Central memory CD8-positive, alpha-beta T cell (primary cell): Measurements from ENCODE around the gene CD2AP.

ENCODE experiments used
- ATAC-seq: fragments of 150-1000 bp; cut with Tn5 transposase; replicated peaks from 2 replicates; pipeline ENCODE4 v1.10.0; 2022; ENCODE audit warnings: mild to moderate bottlenecking, moderate FRiP score, moderate number of reproducible peaks; ENCODE audit not compliant: poor library complexity, severe bottlenecking; ENCODE audit errors: extremely low read depth
- DNase-seq, 2 donors: peaks; one replicate each; pipeline ENCODE4 v3.0.0; 2021; ENCODE audit warnings: low spot score in 2 of 2
- H3K27ac Mint-ChIP-seq: one replicate; pipeline ENCODE4 v1.8.0; 2022; ENCODE audit warnings: low read depth, mild to moderate bottlenecking, moderate library complexity, mixed read lengths
- H3K27me3 Mint-ChIP-seq: one replicate; pipeline ENCODE4 v1.8.0; 2022; ENCODE audit warnings: mixed read lengths
- H3K36me3 Mint-ChIP-seq: one replicate; pipeline ENCODE4 v1.8.0; 2022; ENCODE audit warnings: mild to moderate bottlenecking, moderate library complexity, mixed read lengths; ENCODE audit not compliant: insufficient read depth
- H3K4me1 Mint-ChIP-seq: one replicate; pipeline ENCODE4 v1.8.0; 2022; ENCODE audit warnings: mixed read lengths
- H3K4me3 Mint-ChIP-seq: one replicate; pipeline ENCODE4 v1.8.0; 2022; ENCODE audit warnings: mild to moderate bottlenecking, moderate library complexity, mixed read lengths
- H3K9me3 Mint-ChIP-seq: one replicate; pipeline ENCODE4 v1.8.0; 2022; ENCODE audit warnings: mixed read lengths

Gene CD2AP

GRCh38 chr6:47446669-47447330 lies 30.8 kb upstream of the CD2AP start:
- Mint-ChIP-seq H3K36me3 (no peaks in the 10 kb centered on the region), H3K9me3 (no peaks in the 10 kb centered on the region), H3K27ac (no peak overlapping the region), H3K4me3 (no peak overlapping the region), H3K27me3 (no peaks in the 10 kb centered on the region), H3K4me1 (peaks cover 4% of the 10 kb centered on the region)
- DNase-seq (no peak), ATAC-seq (no peak)

- Mint-ChIP-seq H3K36me3 (no peaks in the 10 kb centered on the region), H3K4me1 (peaks cover 4% of the 10 kb centered on the region), H3K27me3 (no peaks in the 10 kb centered on the region), H3K27ac (no peak overlapping the region), H3K9me3 (no peaks in the 10 kb centered on the region), H3K4me3 (no peak overlapping the region)
- ATAC-seq = no peak
- DNase-seq = no peak
Observed at GRCh38 chr6:47447722-47448121, 29.9 kb upstream of the CD2AP start.

GRCh38 chr6:47451162-47451561 lies 26.4 kb upstream of the CD2AP start:
- H3K27me3 Mint-ChIP-seq = no peaks in the 10 kb centered on the region
- H3K27ac Mint-ChIP-seq = no peak overlapping the region
- H3K4me3 Mint-ChIP-seq = no peak overlapping the region
- DNase-seq (no peak), ATAC-seq (no peak)
- no peaks in the 10 kb centered on the region for H3K9me3 Mint-ChIP-seq
- peaks cover 4% of the 10 kb centered on the region for H3K4me1 Mint-ChIP-seq
- H3K36me3 Mint-ChIP-seq = no peaks in the 10 kb centered on the region

- Mint-ChIP-seq H3K27ac (no peak overlapping the region), H3K4me3 (no peak overlapping the region), H3K36me3 (no peaks in the 10 kb centered on the region), H3K4me1 (no peaks in the 10 kb centered on the region), H3K27me3 (no peaks in the 10 kb centered on the region), H3K9me3 (no peaks in the 10 kb centered on the region)
- no peak for DNase-seq
- no peak for ATAC-seq
Observed at GRCh38 chr6:47452899-47453298, 24.7 kb upstream of the CD2AP start.

- Mint-ChIP-seq H3K4me3 (no peak overlapping the region), H3K27me3 (no peaks in the 10 kb centered on the region), H3K9me3 (no peaks in the 10 kb centered on the region), H3K36me3 (no peaks in the 10 kb centered on the region), H3K27ac (no peak overlapping the region), H3K4me1 (no peaks in the 10 kb centered on the region)
- DNase-seq = no peak
- ATAC-seq = no peak
Observed at GRCh38 chr6:47453372-47453936, 24.1 kb upstream of the CD2AP start.

GRCh38 chr6:47454713-47455396 lies 22.7 kb upstream of the CD2AP start:
- no peaks in the 10 kb centered on the region for H3K36me3 Mint-ChIP-seq
- H3K4me1 Mint-ChIP-seq = no peaks in the 10 kb centered on the region
- H3K4me3 Mint-ChIP-seq = no peak overlapping the region
- H3K27ac Mint-ChIP-seq = no peak overlapping the region
- DNase-seq = no peak
- H3K27me3 Mint-ChIP-seq = no peaks in the 10 kb centered on the region
- no peak for ATAC-seq
- H3K9me3 Mint-ChIP-seq = no peaks in the 10 kb centered on the region

- DNase-seq (no peak), ATAC-seq (no peak)
- H3K9me3 Mint-ChIP-seq = no peaks in the 10 kb centered on the region
- H3K27ac Mint-ChIP-seq = no peak overlapping the region
- H3K36me3 Mint-ChIP-seq = no peaks in the 10 kb centered on the region
- no peak overlapping the region for H3K4me3 Mint-ChIP-seq
- H3K4me1 Mint-ChIP-seq = no peaks in the 10 kb centered on the region
- peaks cover 8% of the 10 kb centered on the region for H3K27me3 Mint-ChIP-seq
Observed at GRCh38 chr6:47455533-47456209, 21.9 kb upstream of the CD2AP start.

- Mint-ChIP-seq H3K4me1 (no peaks in the 10 kb centered on the region), H3K27me3 (peaks cover 17% of the 10 kb centered on the region), H3K9me3 (no peaks in the 10 kb centered on the region), H3K36me3 (no peaks in the 10 kb centered on the region), H3K27ac (no peak overlapping the region), H3K4me3 (no peak overlapping the region)
- ATAC-seq (no peak), DNase-seq (no peak)
Observed at GRCh38 chr6:47456536-47456975, 21.0 kb upstream of the CD2AP start.

GRCh38 chr6:47457370-47457769 lies 20.2 kb upstream of the CD2AP start:
- ATAC-seq (no peak), DNase-seq (no peak)
- Mint-ChIP-seq H3K27me3 (peaks cover 25% of the 10 kb centered on the region), H3K9me3 (no peaks in the 10 kb centered on the region), H3K27ac (no peak overlapping the region), H3K4me3 (no peak overlapping the region), H3K4me1 (no peaks in the 10 kb centered on the region), H3K36me3 (no peaks in the 10 kb centered on the region)

- Mint-ChIP-seq H3K36me3 (no peaks in the 10 kb centered on the region), H3K4me3 (no peak overlapping the region), H3K27me3 (peaks cover 47% of the 10 kb centered on the region), H3K9me3 (no peaks in the 10 kb centered on the region), H3K4me1 (no peaks in the 10 kb centered on the region), H3K27ac (no peak overlapping the region)
- ATAC-seq (no peak), DNase-seq (no peak)
Observed at GRCh38 chr6:47464052-47464451, 13.5 kb upstream of the CD2AP start.

- no peaks in the 10 kb centered on the region for H3K36me3 Mint-ChIP-seq
- peaks cover 45% of the 10 kb centered on the region for H3K27me3 Mint-ChIP-seq
- DNase-seq (no peak), ATAC-seq (no peak)
- no peaks in the 10 kb centered on the region for H3K4me1 Mint-ChIP-seq
- no peaks in the 10 kb centered on the region for H3K9me3 Mint-ChIP-seq
- H3K4me3 Mint-ChIP-seq = no peak overlapping the region
- H3K27ac Mint-ChIP-seq = no peak overlapping the region
Observed at GRCh38 chr6:47465117-47465516, 12.5 kb upstream of the CD2AP start.

- H3K27me3 Mint-ChIP-seq = no peaks in the 10 kb centered on the region
- H3K4me3 Mint-ChIP-seq = no peak overlapping the region
- no peaks in the 10 kb centered on the region for H3K9me3 Mint-ChIP-seq
- peaks cover 4% of the 10 kb centered on the region for H3K4me1 Mint-ChIP-seq
- H3K36me3 Mint-ChIP-seq = no peaks in the 10 kb centered on the region
- DNase-seq = no peak
- H3K27ac Mint-ChIP-seq = no peak overlapping the region
- no peak for ATAC-seq
Observed at GRCh38 chr6:47471911-47472310, 5.7 kb upstream of the CD2AP start.
